SIG-M5 treated with dmso at 0.1 percent for 504 hours (cell line): Measurements from ENCODE around the gene SMPX.

Experiments used
- DNase-seq: peaks from one replicate; lab custom pipeline; 2025; ENCODE audit not compliant: unreplicated experiment; lab: John Stamatoyannopoulos, UW

The SMPX gene

GRCh38 chrX:21715337-21715736 is 42.6 kb downstream of the SMPX start:
- no peak for DNase-seq

- DNase-seq = no peak
These were observed 46.1 kb downstream of the SMPX start for GRCh38 chrX:21711848-21712197.

- no peak for DNase-seq
These were observed 46.6 kb downstream of the SMPX start for GRCh38 chrX:21711129-21711847.

GRCh38 chrX:21708116-21708515 is 49.8 kb downstream of the SMPX start:
- DNase-seq = no peak

- no peak for DNase-seq
These were observed 52.7 kb downstream of the SMPX start for GRCh38 chrX:21705225-21705624.

- DNase-seq = no peak
These were observed 55.2 kb downstream of the SMPX start for GRCh38 chrX:21702725-21703124.

GRCh38 chrX:21700967-21701366 is 56.9 kb downstream of the SMPX start:
- DNase-seq = no peak

- no peak for DNase-seq
These were observed 57.6 kb downstream of the SMPX start for GRCh38 chrX:21700275-21700674.

GRCh38 chrX:21699136-21699535 is 58.8 kb downstream of the SMPX start:
- no peak for DNase-seq

GRCh38 chrX:21698272-21698671 is 59.6 kb downstream of the SMPX start:
- DNase-seq = peak; percentile 68

- no peak for DNase-seq
These were observed 66.4 kb downstream of the SMPX start for GRCh38 chrX:21691512-21692018.

- DNase-seq = no peak
These were observed 74.0 kb downstream of the SMPX start for GRCh38 chrX:21683941-21684340.

GRCh38 chrX:21678048-21678612 is 79.8 kb downstream of the SMPX start:
- DNase-seq = no peak

GRCh38 chrX:21675931-21676330 is 82.0 kb downstream of the SMPX start:
- DNase-seq = no peak

- DNase-seq = no peak
These were observed 83.3 kb downstream of the SMPX start for GRCh38 chrX:21674430-21675186.

GRCh38 chrX:21666679-21667078 is 91.2 kb downstream of the SMPX start:
- DNase-seq = no peak

- DNase-seq = no peak
These were observed 91.7 kb downstream of the SMPX start for GRCh38 chrX:21666252-21666651.

GRCh38 chrX:21662761-21663160 is 95.2 kb downstream of the SMPX start:
- DNase-seq = no peak

GRCh38 chrX:21661316-21661715 is 96.6 kb downstream of the SMPX start:
- DNase-seq = no peak

- DNase-seq = no peak
These were observed 97.8 kb downstream of the SMPX start for GRCh38 chrX:21660156-21660555.

GRCh38 chrX:21659320-21659719 is 98.6 kb downstream of the SMPX start:
- no peak for DNase-seq

GRCh38 chrX:21658746-21659145 is 99.2 kb downstream of the SMPX start:
- no peak for DNase-seq
